HG03342 (cell line): ENCODE measurements around the gene KMT2C.
"Not testable (repeated sequence)": the region's sequence is repeated elsewhere in the genome, so short reads cannot be mapped to it uniquely, and the experiment has no call there.

Source experiments
- ATAC-seq: cut with Tn5 transposase; IDR thresholded peaks from one replicate; pipeline ENCODE4 v1.9.1; 2021; ENCODE audit warnings: mild to moderate bottlenecking, moderate library complexity; ENCODE audit not compliant: unreplicated experiment

Gene KMT2C

DNA sequence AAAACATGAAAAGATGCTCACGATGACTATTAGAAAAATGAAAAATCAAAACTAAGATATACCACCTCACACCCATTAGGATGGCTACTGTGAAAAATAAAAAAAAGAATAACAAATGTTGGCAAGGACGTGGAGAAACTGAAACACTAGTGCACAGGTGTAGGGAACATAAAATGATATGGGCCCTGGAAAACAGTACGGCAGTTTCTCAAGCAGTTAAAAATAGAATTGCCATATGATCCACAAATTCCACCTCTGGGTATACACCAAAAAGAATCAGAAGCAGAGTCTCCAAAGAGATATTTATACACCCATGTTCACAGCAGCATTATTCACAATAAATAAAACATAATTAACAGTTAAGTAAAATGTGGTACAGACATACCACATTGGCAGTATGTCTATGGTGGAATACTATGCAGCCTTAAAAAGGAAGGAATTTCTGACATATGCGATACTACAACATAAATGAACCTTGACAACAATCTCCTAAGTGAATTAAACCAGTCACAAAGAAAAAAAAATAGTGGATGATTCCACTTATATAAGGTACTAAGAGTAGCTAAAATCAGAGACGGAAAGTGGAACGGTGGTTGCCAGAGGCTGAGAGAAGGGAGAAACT lies 69.7 kb downstream of the KMT2C start:
- ATAC-seq, result no peak

DNA sequence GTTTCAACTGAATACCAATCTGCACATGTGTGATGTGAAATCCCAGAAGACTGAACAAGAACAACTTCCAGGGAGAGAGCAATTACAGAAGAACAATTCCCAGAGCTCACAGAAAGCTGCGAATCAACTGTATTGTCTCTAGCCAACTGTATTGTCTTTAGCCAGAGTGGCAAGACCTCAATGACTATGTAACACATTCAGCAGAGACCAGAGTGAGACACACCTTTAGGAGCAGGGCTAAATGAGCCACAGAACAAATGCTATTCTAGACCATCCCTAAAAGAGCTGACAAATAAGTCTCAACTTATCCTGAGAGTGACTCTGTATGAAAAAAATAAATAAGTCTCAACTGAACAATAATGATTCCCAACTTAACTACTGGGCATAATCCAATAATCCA lies 72.0 kb downstream of the KMT2C start:
- no peak for ATAC-seq

DNA sequence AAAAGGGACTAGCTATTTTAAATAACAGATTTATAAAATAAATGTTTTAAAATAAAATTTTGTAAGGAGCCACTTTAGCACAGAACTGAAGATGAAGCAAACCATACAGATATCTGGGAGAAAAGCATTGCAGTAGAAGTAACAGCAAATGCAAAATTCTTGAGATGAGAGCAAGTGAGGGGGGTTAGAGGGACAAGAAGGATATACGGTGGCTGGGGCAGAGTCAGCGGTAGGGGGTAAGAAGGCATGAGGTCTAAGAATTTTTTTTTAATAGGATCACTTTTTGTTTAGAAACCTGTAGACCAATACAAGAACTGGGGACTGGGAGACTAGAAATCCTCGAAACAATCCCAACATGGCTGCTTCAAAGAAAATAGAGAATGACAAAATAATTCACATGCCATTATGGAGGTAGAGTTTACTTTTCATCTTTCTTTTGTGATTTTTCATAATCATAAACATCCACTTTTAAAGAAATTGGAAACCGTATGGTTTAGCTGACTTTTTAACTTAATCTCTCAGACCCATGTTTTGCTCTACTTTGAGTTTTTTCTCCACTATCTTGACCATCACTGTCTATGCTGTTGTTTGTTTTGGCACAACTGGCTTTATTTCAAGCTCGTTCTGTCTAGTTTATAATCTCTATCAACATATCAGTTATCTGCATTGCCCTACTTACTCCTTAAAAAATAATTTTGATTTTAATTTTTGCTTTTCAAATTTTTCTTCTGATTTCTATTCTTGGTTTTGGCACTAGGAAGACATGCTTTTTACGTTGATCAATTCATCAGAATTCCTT lies 73.5 kb downstream of the KMT2C start:
- ATAC-seq, result no peak

GRCh38 chr7:152355474-152356057 lies 80.2 kb downstream of the KMT2C start:
- ATAC-seq, result peak; percentile 62

DNA sequence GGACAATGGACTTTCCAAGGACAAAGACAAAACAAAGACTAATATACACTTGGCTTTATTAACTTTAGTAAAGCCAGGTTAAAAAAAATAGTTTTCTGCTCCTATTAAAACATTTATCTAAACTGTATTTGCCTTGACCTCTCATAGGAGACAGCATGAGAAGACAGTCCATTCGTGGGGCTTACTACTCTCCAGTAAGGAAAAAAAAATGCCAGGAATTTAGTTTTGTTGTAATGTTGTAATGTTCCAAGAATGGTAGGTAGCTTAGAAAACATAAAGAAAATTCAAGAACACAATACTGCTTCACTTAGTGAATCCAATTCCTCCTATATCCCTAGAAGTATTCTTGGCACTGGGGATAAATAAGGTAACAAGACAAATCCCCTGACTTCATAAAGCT lies 81.7 kb downstream of the KMT2C start:
- ATAC-seq, result no peak

DNA sequence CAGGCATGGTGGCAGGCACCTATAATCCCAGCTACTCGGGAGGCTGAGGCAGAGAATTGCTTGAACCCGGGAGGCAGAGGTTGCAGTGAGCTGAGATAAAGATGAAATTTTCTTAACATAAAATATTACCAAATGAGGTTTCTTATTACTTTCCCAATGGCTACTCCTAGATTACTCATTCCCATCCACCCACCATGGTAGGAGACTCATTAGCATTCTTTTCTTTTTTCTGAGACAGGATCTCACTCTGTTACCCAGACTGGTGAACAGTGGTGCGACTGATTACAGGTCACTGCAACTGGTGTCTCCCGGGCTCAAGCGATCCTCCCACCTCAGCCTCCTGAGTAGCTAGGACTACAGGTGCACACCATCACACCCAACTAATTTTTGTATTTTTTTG lies 82.5 kb downstream of the KMT2C start:
- ATAC-seq, result not testable (repeated sequence)

DNA sequence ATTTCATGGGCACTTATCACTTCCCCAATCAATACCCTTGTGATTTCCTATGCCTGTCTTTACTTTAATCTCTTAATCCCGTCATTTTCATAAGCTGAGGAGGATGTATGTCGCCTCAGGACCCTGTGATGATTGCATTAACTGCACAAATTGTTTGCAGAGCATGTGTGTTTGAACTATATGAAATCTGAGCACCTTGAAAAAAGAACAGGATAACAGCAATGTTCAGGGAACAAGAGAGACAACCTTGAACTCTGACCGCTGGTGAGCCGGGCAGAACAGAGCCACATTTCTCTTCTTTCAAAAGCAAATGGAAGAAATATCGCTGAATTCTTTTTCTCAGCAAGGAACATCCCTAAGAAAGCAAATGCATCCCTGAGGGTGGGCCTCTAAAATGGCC lies 84.1 kb downstream of the KMT2C start:
- not testable (repeated sequence) for ATAC-seq

- ATAC-seq, result no peak
Measured at GRCh38 chr7:152351168-152351567, 84.6 kb downstream of the KMT2C start.

DNA sequence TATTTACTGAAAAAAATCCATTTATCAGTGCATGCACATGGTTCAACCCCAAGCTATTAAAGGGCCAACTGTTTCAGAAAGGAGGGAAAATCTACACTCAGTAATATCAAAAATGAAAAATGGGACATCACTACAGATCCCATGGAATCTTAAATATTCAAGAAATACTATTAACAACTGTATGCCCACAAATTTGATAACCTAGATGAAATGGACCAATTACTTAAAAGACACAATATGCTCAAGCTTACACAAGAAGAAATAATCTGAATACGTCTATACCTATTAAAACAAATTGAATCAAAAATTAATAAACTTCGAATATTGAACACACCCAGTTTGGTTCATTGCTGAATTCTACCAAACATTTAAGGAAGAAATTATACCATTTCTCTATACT lies 87.9 kb downstream of the KMT2C start:
- ATAC-seq, result no peak

DNA sequence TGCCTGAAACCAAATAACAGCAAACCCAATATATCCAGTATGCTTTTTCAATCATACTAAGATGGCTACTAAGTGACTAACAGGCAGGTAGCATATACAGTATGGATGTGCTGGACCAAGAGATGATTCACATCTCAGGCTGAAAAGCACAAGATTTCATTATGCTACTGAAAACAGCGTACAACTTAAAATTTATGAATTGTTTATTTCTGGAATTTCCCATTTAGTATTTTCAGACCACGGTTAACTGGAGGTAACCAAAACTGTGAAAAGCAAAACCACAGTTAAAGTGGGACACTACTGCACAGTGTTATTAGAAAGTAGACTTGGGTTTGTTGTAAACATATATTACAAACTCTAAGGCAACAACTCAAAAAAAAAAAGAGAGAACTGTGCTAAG lies 91.5 kb downstream of the KMT2C start:
- ATAC-seq, result no peak

- no peak for ATAC-seq
Measured at GRCh38 chr7:152342796-152343195, 93.0 kb downstream of the KMT2C start.

GRCh38 chr7:152341914-152342236 lies 93.9 kb downstream of the KMT2C start:
- ATAC-seq, result no peak

DNA sequence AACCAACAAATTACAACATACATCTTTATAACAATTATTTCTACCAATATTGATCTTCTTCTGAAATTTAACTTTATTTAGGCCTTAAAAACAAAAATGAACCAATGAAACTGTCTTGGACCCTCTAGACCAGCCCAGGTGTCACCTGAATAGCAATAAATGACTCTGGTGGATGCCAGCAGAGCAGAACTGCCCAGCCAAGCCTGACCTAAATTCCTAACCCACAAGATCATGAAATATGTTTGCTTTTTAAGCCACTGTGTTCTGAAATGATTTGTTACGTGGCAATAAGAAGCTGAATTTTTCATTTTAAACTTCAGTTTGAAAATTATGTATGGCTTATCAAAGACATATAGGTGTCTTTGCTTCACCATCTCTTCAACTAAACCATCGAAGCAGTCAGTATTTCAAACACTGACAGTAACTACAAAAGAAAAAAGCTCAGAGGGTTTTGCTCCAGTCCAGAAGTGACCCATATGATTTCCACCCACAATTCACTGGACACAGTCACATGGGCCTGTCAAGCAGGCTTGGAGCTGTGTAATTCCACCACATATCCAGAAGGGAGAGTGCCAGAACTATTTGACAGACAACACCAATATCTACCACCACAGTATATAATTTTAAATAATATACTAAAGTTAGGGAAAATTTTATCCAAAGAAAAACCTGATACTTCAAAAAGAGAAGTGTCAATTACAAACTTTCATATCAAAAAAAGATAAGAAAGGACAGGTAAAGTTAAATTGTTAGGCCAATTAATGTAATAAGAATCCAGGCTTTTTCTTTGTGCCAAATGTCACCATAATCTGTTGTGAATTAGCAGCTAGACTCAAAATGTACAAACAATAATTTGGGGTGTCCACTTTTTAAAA lies 94.5 kb downstream of the KMT2C start:
- ATAC-seq, result peak; percentile 70

DNA sequence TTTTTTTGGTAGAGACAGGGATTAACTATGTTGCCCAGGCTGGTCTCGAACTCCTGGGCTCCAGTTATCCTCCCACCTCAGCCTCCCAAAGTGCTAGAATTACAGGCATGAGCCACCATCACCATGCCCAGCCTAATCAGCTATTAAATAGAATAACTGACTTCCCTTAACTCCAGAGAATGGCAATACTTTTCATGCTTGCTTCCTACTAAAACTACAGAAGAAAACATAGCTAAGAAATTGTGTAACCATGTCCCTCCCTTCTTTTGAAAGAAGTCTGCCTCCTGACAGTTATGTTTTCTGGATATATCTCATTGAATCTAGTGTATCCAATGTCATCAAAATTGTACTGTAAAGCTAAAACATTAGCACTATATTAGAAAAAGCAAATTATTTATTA lies 95.6 kb downstream of the KMT2C start:
- no peak for ATAC-seq

- no peak for ATAC-seq
Measured at GRCh38 chr7:152338561-152338960, 97.2 kb downstream of the KMT2C start.

DNA sequence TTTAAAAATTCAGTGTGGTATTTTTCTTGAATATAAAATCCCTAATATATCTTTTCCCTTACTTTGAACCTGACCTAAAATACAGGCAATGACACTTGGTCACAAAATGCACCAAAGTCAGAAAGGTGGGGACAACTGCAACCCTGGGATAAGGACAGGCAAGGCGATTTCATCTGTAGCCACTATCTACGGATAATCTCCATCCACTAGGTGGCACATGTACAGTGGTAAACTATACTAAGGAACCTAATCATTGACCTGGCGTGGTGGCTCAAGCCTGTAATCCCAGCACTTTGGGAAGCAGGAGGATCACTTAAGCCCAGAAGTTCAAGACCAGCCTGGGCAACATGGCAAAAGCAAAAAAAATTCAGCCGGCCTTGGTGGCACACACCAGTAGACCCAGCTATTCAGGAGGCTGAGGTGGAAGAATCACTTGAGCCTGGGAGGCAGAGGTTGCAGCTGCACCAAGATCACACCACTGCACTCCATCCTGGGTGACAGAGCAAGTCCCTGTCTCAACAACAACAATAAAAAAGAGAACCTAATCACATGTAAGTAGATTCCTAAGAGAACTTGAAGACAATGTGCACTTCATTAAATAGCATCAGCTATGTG lies 98.9 kb downstream of the KMT2C start:
- peak; percentile 54 for ATAC-seq

DNA sequence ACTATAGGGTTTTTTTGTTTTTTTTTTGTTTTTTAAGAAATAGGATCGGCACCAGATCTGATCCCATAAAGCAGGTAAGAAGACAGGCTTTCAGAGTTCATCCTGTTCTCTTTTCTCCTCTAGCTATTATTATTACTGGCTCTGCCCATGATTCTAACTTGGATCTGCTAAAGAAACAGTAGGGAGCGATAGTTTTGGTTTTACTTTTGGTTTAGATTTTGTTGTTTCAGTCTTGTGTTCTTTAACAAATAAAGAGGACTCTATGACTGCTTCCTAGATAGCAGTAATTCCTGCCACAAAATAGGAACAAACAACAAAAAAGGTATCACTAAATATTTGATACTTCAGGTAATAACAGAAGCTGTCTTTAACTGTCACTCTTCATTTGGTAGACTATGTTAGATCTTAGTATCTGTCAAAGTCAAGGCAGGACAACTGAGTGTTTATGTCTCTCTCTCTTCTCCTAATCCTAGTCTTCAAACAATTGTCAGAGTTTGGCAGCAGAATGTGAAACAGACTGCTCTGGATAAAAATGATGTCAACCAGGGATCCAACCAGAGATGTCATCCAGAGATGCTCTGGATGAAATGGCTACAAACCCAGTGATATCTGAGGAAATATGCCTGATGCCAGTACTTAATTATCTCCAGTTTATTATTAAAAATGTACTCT lies 99.8 kb downstream of the KMT2C start:
- ATAC-seq, result peak; percentile 74

DNA sequence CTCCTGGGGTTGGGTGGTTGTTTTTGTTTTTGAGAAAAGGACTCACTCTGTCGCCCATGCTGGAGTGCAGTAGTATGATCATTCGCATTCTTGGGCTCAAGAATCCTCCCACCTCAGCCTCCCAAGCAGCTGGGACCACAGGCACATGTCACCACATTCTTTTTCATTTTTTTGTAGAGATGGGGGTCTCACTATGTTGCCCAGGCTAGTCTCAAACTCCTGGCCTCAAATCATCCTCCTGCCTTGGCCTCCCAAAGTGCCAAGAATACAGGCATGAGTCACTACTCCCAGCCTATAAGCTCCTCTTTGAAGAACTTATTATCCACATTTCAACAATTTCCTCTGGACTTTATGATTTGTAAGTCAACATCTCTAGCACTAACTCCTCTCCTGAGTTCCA lies 102.7 kb downstream of the KMT2C start:
- ATAC-seq, result no peak

DNA sequence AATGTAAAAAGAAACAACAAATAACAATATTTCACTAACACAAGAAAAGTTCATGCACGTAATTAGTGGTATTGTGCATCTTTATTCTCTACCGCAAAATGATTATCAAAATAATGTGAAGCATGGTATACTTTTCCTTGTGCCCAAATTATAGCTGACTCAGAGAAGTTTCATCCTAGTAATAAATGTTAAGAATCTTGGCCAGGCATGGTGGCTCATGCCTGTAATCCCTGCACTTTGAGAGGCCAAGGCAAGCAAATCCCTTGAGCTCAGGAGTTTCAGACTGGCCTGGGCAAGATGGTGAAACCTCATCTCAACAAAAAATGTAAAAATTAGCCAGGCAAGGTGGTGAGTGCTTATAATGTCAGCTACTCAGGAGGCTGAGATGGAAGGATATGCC lies 105.0 kb downstream of the KMT2C start:
- no peak for ATAC-seq

GRCh38 chr7:152329469-152329868 lies 106.3 kb downstream of the KMT2C start:
- no peak for ATAC-seq
